GM12878 (cell line): ENCODE results near the gene UBAP1L. TPM values are rescaled to one million over a fixed set of nuclear protein-coding genes. Genes with fewer than 3 reads are reported as not detected.
A peak's percentile ranks its signal among the peaks of the same experiment; 100 is the strongest.

ENCODE experiments used
- ATAC-seq: fragments of 200-7000 bp; cut with Tn5 transposase; 3 replicates; pipeline ENCODE4 v1.9.1; 2020; ENCODE audit warnings: mild to moderate bottlenecking, moderate library complexity
- BruUV-seq: library from RNA; stranded (reverse); fragments of 400-500 nt; replicated peaks from 2 replicates; lab custom pipeline; 2021; lab: Mats Ljungman, UMichigan
- CTCF ChIA-PET: fragments of 300-600 bp; sonication (Branson Sonifier 250); formaldehyde crosslinking; extraction: SDS; loops from one replicate; lab custom pipeline; 2021; ENCODE audit warnings: inconsistent platforms; lab: Yijun Ruan, JAX
- POLR2A ChIA-PET: fragments of 350-600 bp; formaldehyde crosslinking; extraction: SDS; loops from one replicate; lab custom pipeline; 2021; ENCODE audit warnings: inconsistent platforms; lab: Charles Lee
- RAD21 ChIA-PET: fragments of 300-600 bp; sonication (Branson Sonifier 250); formaldehyde crosslinking; loops from one replicate; lab custom pipeline; 2023; ENCODE audit warnings: antibody characterized with exemption; ENCODE audit not compliant: unreplicated experiment; lab: Charles Lee
- SMC1A ChIA-PET: fragments of 300-600 bp; sonication (Branson Sonifier 250); formaldehyde crosslinking; loops from one replicate; lab custom pipeline; 2023; ENCODE audit not compliant: unreplicated experiment, uncharacterized antibody; lab: Charles Lee
- DNase-seq: peaks from one replicate; pipeline ENCODE4 v3.0.0-alpha.2; 2011; ENCODE audit warnings: low read depth, low spot score
- FAIRE-seq: peaks from 3 replicates; lab custom pipeline; 2011; peaks lifted over from hg19 to GRCh38; lab: Jason Lieb, UNC
- H2AFZ ChIP-seq: 2 replicates; pipeline ENCODE4 v1.6.0; 2011; ENCODE audit warnings: low read depth, low read length, control low read depth; ENCODE audit not compliant: control insufficient read depth
- H3K27ac ChIP-seq: 2 replicates; pipeline ENCODE4 v1.5.1; 2011; ENCODE audit warnings: control low read depth; ENCODE audit not compliant: control insufficient read depth, insufficient read depth
- H3K27me3 ChIP-seq, 2 experiments: replicated peaks in 1 of 2; 2 replicates each; pipeline versions ENCODE4 v1.6.0 to v1.6.1; 2011; ENCODE audit warnings: low read length in 1 of 2; ENCODE audit not compliant: control insufficient read depth in 2 of 2, insufficient read depth in 2 of 2
- H3K36me3 ChIP-seq, 2 experiments: 2 replicates each; pipeline ENCODE4 v1.5.1; 2011; ENCODE audit warnings: low read length in 1 of 2; ENCODE audit not compliant: control insufficient read depth in 2 of 2, insufficient read depth in 2 of 2
- H3K4me1 ChIP-seq: 2 replicates; pipeline ENCODE4 v1.6.1; 2011; ENCODE audit warnings: mild to moderate bottlenecking, low read length, moderate library complexity, mixed read lengths; ENCODE audit not compliant: control insufficient read depth, insufficient read depth
- H3K4me2 ChIP-seq: 2 replicates; pipeline ENCODE4 v1.6.0; 2011; ENCODE audit warnings: control low read depth; ENCODE audit not compliant: control insufficient read depth, insufficient read depth
- H3K4me3 ChIP-seq: fragments of 200-600 bp; sonication (generic); 2 replicates; pipeline ENCODE4 v1.5.1; 2016
- H3K79me2 ChIP-seq: 2 replicates; pipeline ENCODE4 v1.6.0; 2011; ENCODE audit warnings: low read length; ENCODE audit not compliant: control insufficient read depth, insufficient read depth
- H3K9ac ChIP-seq: 2 replicates; pipeline ENCODE4 v1.8.0; 2011; ENCODE audit warnings: low read length, control low read depth, mixed read lengths; ENCODE audit not compliant: control insufficient read depth, insufficient read depth
- H3K9me3 ChIP-seq: replicated peaks from 3 replicates; pipeline ENCODE4 v1.5.1; 2011; ENCODE audit warnings: mild to moderate bottlenecking, low read length; ENCODE audit not compliant: control insufficient read depth, insufficient read depth
- H4K20me1 ChIP-seq: 2 replicates; pipeline ENCODE4 v1.6.0; 2011; ENCODE audit not compliant: control insufficient read depth, insufficient read depth
- IKZF1 ChIP-seq: fragments of 450-650 bp; conservative IDR thresholded peaks from 2 replicates; pipeline ENCODE4 v1.6.1; 2017; ENCODE audit warnings: antibody characterized with exemption, mild to moderate bottlenecking
- IKZF2 ChIP-seq, 2 experiments: fragments of 450-650 bp; IDR thresholded peaks; 2 replicates each; pipeline ENCODE4 v1.6.1; 2017; ENCODE audit warnings: mild to moderate bottlenecking in 2 of 2, moderate library complexity in 2 of 2
- POU2F2 ChIP-seq: IDR thresholded peaks from 3 replicates; pipeline ENCODE4 v1.6.1; 2011; ENCODE audit warnings: low read depth, mild to moderate bottlenecking, low read length, borderline replicate concordance
- RELA ChIP-seq: fragments of 450-650 bp; IDR thresholded peaks from 2 replicates; pipeline ENCODE4 v1.8.0; 2014; ENCODE audit warnings: borderline replicate concordance; ENCODE audit not compliant: partially characterized antibody
- RUNX3 ChIP-seq: IDR thresholded peaks from 2 replicates; pipeline ENCODE4 v1.6.1; 2012; ENCODE audit warnings: low read length, inconsistent platforms
- WGBS: methylation state at CpG from one replicate; pipeline ENCODE4 v1.1.6; 2016; ENCODE audit warnings: low lambda C conversion rate; ENCODE audit not compliant: insufficient replicate concordance, insufficient coverage; ENCODE audit errors: missing lambda C conversion rate; 5-methylcytosine and 5-hydroxymethylcytosine counted together
- in situ Hi-C: fragments of 300-500 bp; cut with MboI; formaldehyde crosslinking; loops from 9 replicates; pipeline ENCODE4 v1.14.3; 2018; ENCODE audit warnings: mixed read lengths
- intact Hi-C: fragments of 100-400 bp; cut with micrococcal nuclease; formaldehyde crosslinking; loops from one replicate; pipeline ENCODE4 v1.14.2; 2022; ENCODE audit not compliant: unreplicated experiment
- polyA plus RNA-seq, 11 experiments: library from polyadenylated mRNA; depleted of rRNA in 4 of 11; unstranded in 6 of 11; stranded (reverse) in 5 of 11; fragments of >200 nt; fragmentation: Nextera tagmentation in 4 of 11; fragmentation: Illumina TruSeq in 1 of 11; extraction: Ambion mirVana in 4 of 11; extraction: Trizol in 1 of 11; gene quantifications; 1 replicate in 1 of 11; 2 replicates in 10 of 11; pipeline versions ENCODE4 v1.2.1 to v1.2.3, GENCODE V29; 2011 to 2016; ENCODE audit warnings: inconsistent platforms in 2 of 11, missing spikeins in 2 of 11, low read depth in 1 of 11
- total RNA-seq, 4 experiments: library from RNA; depleted of rRNA in 3 of 4; stranded (reverse); fragments of >200 nt in 3 of 4; fragmentation: Illumina TruSeq in 1 of 4; extraction: Trizol in 1 of 4; gene quantifications; 2 replicates each; pipeline versions ENCODE4 v1.2.1 to v1.2.3, GENCODE V29; 2013 to 2021
- TF ChIP-seq, protein P1 (sequence below): IDR thresholded peaks from 2 replicates; pipeline ENCODE4 v1.6.1; 2011; ENCODE audit warnings: low read depth, low read length, improper control_type of control experiment, borderline replicate concordance

Gene UBAP1L
- total and polyA plus RNA-seq, 10 of the 15 experiments (the other 5 are each of a cell fraction or from before 2014, with no cell fraction given) = 0.03 to 2.6 (median 1.0) TPM

DNA sequence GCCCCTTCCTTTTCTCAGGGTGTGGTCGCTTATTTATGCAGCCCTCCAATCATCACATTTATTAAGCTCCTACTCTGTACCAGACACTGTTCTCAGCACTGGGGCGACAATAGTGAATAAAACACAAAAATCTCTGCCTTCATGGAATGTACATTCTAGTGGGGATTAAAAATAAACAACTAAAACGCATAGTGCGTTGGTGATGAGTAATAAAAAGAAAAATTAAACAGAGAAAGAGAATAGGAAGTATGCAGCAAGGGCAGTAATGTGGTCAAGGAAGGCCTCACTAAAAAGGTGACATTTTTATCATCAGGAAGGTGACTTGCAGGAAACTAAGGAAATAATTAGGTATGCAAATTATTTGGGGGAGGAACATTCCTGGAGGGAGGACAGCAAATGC, 64.7 kb downstream of the UBAP1L start:
- Histone ChIP-seq H3K27me3 (no peaks in the 10 kb centered on the region), H3K4me1 (peaks cover 8% of the 10 kb centered on the region), H2AFZ (no peak overlapping the region), H4K20me1 (no peaks in the 10 kb centered on the region), H3K79me2 (no peaks in the 10 kb centered on the region), H3K9me3 (no peaks in the 10 kb centered on the region), H3K36me3 (no peaks in the 10 kb centered on the region), H3K4me2 (peak overlapping the region; percentile 97), H3K27ac (no peak overlapping the region), H3K4me3 (no peak overlapping the region), H3K9ac (no peak overlapping the region)
- RAD21 ChIA-PET = no interaction called here
- CTCF ChIA-PET = interaction anchor here (0.5 to 2.2 kb wide), 5 partner anchors 7 to 494 kb away, joined by 4 to 7 read pairs (median 4); no protein-coding TSS in a partner anchor
- peak; percentile 12 for ATAC-seq
- SMC1A ChIA-PET = interaction anchor here (0.7 kb wide), 1 partner anchor 16 kb away, joined by 3 read pairs; no protein-coding TSS in a partner anchor
- no peak for FAIRE-seq
- BruUV-seq = no TSS peak
- in situ Hi-C loops (no loop called here), intact Hi-C loops (loop anchor here (5.0 kb wide), 1 partner anchor 132 kb away; no protein-coding TSS in a partner anchor)
- 0% methylated on average over 4 of the region's 4 CpGs for WGBS
- TF ChIP-seq IKZF2 (IDR thresholded peaks at IDR 0.05) = peak; percentile 24 to 27; a peak in 2 of 4 replicates
- 0 out of 3 replicates have a peak, but pooled peaks have one; percentile 6 for TF ChIP-seq POU2F2
- TF ChIP-seq RELA = no peak
- TF ChIP-seq RUNX3 = peak; percentile 56
- TF ChIP-seq, protein P1, sequence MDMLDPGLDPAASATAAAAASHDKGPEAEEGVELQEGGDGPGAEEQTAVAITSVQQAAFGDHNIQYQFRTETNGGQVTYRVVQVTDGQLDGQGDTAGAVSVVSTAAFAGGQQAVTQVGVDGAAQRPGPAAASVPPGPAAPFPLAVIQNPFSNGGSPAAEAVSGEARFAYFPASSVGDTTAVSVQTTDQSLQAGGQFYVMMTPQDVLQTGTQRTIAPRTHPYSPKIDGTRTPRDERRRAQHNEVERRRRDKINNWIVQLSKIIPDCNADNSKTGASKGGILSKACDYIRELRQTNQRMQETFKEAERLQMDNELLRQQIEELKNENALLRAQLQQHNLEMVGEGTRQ = no peak
- TF ChIP-seq IKZF1 = 0 out of 2 replicates have a peak, but pooled peaks have one; percentile 25
- POLR2A ChIA-PET = interaction anchor here (1.8 kb wide), 1 partner anchor 10 kb away, joined by 5 read pairs; no protein-coding TSS in a partner anchor
- DNase-seq = no peak
